Gastroesophageal sphincter (tissue), 3 donors: ENCODE results near the gene TMEM163.

Experiments used
- EP300 ChIP-seq: sonication (generic); formaldehyde crosslinking; IDR thresholded peaks from one replicate; pipeline ENCODE4 v1.6.1; 2017; ENCODE audit warnings: antibody characterized with exemption, mild to moderate bottlenecking
- POLR2A ChIP-seq, 2 donors: fragments of 450-650 bp; IDR thresholded peaks; one replicate each; pipeline ENCODE4 v1.6.1; 2017; ENCODE audit warnings: antibody characterized with exemption in 2 of 2, mild to moderate bottlenecking in 2 of 2, moderate library complexity in 1 of 2
- POLR2AphosphoS5 ChIP-seq: sonication (generic); formaldehyde crosslinking; IDR thresholded peaks from one replicate; pipeline ENCODE4 v1.6.1; 2017; ENCODE audit warnings: antibody characterized with exemption
- TF ChIP-seq, protein P1 (sequence below), 4 experiments: fragments of 200-600 bp in 2 of 4; fragments of 450-650 bp in 2 of 4; sonication (generic) in 1 of 4; IDR thresholded peaks; one replicate each; pipeline ENCODE4 v1.5.1; 2017 to 2019; ENCODE audit warnings: antibody characterized with exemption in 4 of 4, mild to moderate bottlenecking in 2 of 4, moderate library complexity in 2 of 4

DNA sequence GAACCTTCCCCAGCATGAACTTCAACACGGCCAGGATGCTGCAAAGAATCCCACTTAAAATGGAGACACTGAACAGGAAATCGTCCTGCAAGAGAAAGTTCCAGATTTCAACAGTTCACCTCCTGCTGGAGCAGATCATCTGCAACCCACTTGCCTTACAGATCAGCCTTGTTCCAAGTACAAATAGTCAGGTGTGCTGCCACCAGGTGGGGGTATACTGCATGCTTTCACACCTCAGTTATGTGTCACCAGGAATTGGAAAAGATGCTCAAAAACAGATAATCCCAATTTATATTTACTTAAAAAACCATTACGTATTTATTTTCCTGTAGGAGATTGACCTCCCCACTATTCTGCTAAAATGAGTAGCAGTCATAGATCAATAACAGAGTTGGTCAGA lies 252.7 kb downstream of the TMEM163 start:
- TF ChIP-seq EP300 (no peak), POLR2AphosphoS5 (no peak), POLR2A (IDR thresholded peaks at IDR 0.05) (no peak)
- TF ChIP-seq, protein P1, sequence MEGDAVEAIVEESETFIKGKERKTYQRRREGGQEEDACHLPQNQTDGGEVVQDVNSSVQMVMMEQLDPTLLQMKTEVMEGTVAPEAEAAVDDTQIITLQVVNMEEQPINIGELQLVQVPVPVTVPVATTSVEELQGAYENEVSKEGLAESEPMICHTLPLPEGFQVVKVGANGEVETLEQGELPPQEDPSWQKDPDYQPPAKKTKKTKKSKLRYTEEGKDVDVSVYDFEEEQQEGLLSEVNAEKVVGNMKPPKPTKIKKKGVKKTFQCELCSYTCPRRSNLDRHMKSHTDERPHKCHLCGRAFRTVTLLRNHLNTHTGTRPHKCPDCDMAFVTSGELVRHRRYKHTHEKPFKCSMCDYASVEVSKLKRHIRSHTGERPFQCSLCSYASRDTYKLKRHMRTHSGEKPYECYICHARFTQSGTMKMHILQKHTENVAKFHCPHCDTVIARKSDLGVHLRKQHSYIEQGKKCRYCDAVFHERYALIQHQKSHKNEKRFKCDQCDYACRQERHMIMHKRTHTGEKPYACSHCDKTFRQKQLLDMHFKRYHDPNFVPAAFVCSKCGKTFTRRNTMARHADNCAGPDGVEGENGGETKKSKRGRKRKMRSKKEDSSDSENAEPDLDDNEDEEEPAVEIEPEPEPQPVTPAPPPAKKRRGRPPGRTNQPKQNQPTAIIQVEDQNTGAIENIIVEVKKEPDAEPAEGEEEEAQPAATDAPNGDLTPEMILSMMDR (IDR thresholded peaks at IDR 0.05): peak in 1 of 4 experiments; percentile 9
